ENCODE results near the gene NTF3. TPM values are rescaled to one million over a fixed set of nuclear protein-coding genes. Genes with fewer than 3 reads are reported as not detected.

NTF3 gene
- total RNA-seq, 2 experiments from 2014 or later: not detected

GRCh38 chr12:5402009-5402935, 29.6 kb upstream of the NTF3 start:
- Histone ChIP-seq H3K4me3 (ENCODE audit: low read length) (no peak overlapping the region), H3K27me3 (ENCODE audit: control insufficient read depth in 1 of 2, insufficient read depth in 2 of 2, low read length in 2 of 2) (no peaks in the 10 kb centered on the region), H3K4me1 (ENCODE audit: insufficient read depth, low read length) (no peaks in the 10 kb centered on the region), H3K9me3 (ENCODE audit: control insufficient read depth in 1 of 2, insufficient read depth in 1 of 2, low read length in 2 of 2) (no peaks in the 10 kb centered on the region), H3K27ac (ENCODE audit: low read depth in 1 of 2, low read length in 2 of 2) (no peak overlapping the region), H3K36me3 (ENCODE audit: insufficient read depth, low read length) (no peaks in the 10 kb centered on the region)
- DNase-seq: no peak
- POLR2A ChIA-PET: no interaction called here
- no peaks in the 10 kb centered on the region for H3K4me1 Mint-ChIP-seq (ENCODE audit: low read depth)
- intact Hi-C loops (cut with DNase I, micrococcal nuclease): no loop called here
- peaks cover 47% of the 10 kb centered on the region for H3K27me3 Mint-ChIP-seq
- ATAC-seq (ENCODE audit: poor library complexity): no peak
- H3K9me3 Mint-ChIP-seq: no peaks in the 10 kb centered on the region
- H3K4me3 Mint-ChIP-seq: no peak overlapping the region
- CTCF ChIA-PET: no interaction called here
- H3K27ac Mint-ChIP-seq: no peak overlapping the region
- no peak for TF ChIP-seq CTCF (IDR thresholded peaks at IDR 0.05)
- no peaks in the 10 kb centered on the region for H3K36me3 Mint-ChIP-seq (ENCODE audit: low read depth)

GRCh38 chr12:5403411-5403810, 28.5 kb upstream of the NTF3 start:
- Mint-ChIP-seq H3K9me3 (no peaks in the 10 kb centered on the region), H3K4me1 (ENCODE audit: low read depth) (no peaks in the 10 kb centered on the region), H3K27me3 (peaks cover 47% of the 10 kb centered on the region), H3K4me3 (no peak overlapping the region), H3K27ac (no peak overlapping the region), H3K36me3 (ENCODE audit: low read depth) (no peaks in the 10 kb centered on the region)
- no peak for TF ChIP-seq CTCF (IDR thresholded peaks at IDR 0.05)
- no peaks in the 10 kb centered on the region for H3K4me1 ChIP-seq (ENCODE audit: insufficient read depth, low read length)
- no peak overlapping the region for H3K27ac ChIP-seq (ENCODE audit: low read depth in 1 of 2, low read length in 2 of 2)
- no peaks in the 10 kb centered on the region for H3K9me3 ChIP-seq (ENCODE audit: control insufficient read depth in 1 of 2, insufficient read depth in 1 of 2, low read length in 2 of 2)
- no peaks in the 10 kb centered on the region for H3K36me3 ChIP-seq (ENCODE audit: insufficient read depth, low read length)
- ChIA-PET CTCF (no interaction called here), POLR2A (no interaction called here)
- intact Hi-C loops (cut with DNase I, micrococcal nuclease): no loop called here
- no peak for ATAC-seq (ENCODE audit: poor library complexity)
- no peak for DNase-seq
- no peak overlapping the region for H3K4me3 ChIP-seq (ENCODE audit: low read length)
- no peaks in the 10 kb centered on the region for H3K27me3 ChIP-seq (ENCODE audit: control insufficient read depth in 1 of 2, insufficient read depth in 2 of 2, low read length in 2 of 2)

GRCh38 chr12:5407034-5407856, 24.7 kb upstream of the NTF3 start:
- no peaks in the 10 kb centered on the region for H3K4me1 ChIP-seq (ENCODE audit: insufficient read depth, low read length)
- CTCF ChIA-PET: no interaction called here
- no peaks in the 10 kb centered on the region for H3K36me3 Mint-ChIP-seq (ENCODE audit: low read depth)

More at GRCh38 chr12:5407034-5407856, 24.7 kb upstream of the NTF3 start:
- no peak for ATAC-seq (ENCODE audit: poor library complexity)
- Mint-ChIP-seq H3K4me3 (no peak overlapping the region), H3K9me3 (peaks cover 5% of the 10 kb centered on the region), H3K27ac (no peak overlapping the region), H3K4me1 (ENCODE audit: low read depth) (no peaks in the 10 kb centered on the region), H3K27me3 (peaks cover 22% of the 10 kb centered on the region)
- Histone ChIP-seq H3K36me3 (ENCODE audit: insufficient read depth, low read length) (no peaks in the 10 kb centered on the region), H3K9me3 (ENCODE audit: control insufficient read depth in 1 of 2, insufficient read depth in 1 of 2, low read length in 2 of 2) (peaks cover 0 to 8% of the 10 kb centered on the region in 2 experiments), H3K27me3 (ENCODE audit: control insufficient read depth in 1 of 2, insufficient read depth in 2 of 2, low read length in 2 of 2) (no peaks in the 10 kb centered on the region), H3K27ac (ENCODE audit: low read depth in 1 of 2, low read length in 2 of 2) (no peak overlapping the region), H3K4me3 (ENCODE audit: low read length) (no peak overlapping the region)
- POLR2A ChIA-PET: no interaction called here
- TF ChIP-seq CTCF (IDR thresholded peaks at IDR 0.05): no peak
- intact Hi-C loops (cut with DNase I, micrococcal nuclease): no loop called here
- no peak for DNase-seq
